Stimulated activated CD4-positive, alpha-beta T cell treated with anti-CD3 and anti-CD28 coated beads, Interleukin-2, amount 100 ng/mL, for 4 hours (primary cell): ENCODE results near the gene DNAJC4.

Source experiments
- DNase-seq: peaks from one replicate; pipeline ENCODE4 v3.0.0-alpha.2; 2020; ENCODE audit warnings: low read depth

The DNAJC4 gene

DNA sequence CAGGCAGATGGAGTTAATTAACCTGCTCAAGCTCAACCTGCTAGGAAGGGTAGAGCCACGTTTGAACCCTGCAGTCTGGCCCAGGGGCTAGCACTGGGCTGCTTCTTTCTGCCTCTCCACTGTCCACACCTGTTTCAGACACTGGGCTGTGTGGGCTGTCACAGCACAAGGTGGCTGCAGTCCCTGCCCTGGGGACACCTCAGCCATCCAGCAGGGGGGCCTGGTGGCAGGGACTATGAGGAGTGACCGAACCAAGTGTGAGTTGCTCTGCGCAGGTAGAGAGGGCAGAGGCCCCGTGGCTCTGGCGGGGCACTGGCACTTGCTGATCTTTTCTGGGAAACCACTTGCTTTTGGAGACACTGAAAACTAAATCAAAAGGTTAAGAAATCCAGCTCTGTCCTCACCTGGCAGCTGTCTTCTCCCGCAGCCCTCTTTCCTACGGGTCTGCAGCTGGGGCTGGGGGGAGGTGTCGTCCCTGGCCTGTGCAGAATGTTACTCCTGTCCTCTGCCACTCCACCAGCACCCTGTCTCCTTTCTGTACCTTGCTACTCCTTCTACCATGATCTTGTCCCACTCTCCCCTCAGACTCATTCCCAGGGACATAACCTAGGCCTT lies 48.3 kb downstream of the DNAJC4 start:
- DNase-seq, result no peak

DNA sequence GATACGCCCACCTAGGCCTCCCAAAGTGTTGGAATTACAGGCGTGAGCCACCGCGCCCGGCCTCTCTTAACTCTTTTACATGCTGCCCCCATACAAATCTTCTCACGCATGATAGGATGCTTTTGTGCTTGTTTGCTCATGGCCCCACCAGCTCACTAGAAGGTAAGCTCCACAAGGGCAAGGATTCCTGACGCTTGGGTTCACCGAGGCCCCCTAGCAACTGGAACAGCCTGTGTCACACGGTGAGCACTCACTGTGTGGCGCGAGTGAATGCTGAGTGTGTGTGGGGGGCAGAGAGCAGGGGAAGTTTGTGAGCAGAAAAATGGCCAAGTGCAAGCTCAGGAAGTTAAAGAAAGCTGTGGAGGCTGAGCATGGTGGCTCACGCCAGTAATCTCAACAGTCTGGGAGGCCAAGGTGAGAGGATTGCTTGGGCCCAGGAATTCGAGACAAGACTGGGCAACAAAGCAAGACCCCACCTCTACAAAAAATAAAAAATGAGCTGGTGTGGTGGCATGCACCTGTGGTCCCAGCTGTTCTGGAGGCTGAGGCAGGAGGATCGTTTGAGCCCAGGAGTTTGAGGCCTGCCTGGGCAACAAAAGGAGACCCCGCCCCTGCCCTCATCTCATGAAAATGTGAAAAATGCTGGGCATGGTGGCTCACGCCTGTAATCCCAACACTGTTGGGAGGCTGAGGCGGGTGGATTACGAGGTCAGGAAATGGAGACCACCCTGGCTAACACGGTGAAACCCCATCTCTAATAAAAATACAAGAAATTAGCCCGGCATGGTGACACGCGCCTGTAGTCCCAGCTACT lies 51.8 kb downstream of the DNAJC4 start:
- no peak for DNase-seq

DNA sequence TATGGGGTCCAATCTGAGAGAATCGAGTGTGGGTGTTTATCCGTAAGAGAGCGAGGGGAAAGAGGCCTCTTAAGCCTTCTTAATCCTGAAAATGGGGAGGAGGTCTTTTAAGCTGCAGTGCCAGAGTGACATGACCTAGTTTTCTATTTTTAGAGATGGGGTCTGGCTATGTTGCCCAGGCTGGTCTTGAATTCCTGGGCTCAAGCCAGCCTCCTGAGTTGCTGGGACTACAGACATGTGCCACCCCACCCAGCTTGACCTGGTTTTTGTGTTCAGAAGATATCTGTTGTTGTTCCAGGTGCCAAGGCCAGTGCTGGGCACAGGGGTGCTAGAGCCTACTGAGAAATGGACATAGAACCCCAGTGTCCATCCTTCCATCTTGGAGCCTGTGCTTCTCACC lies 52.7 kb downstream of the DNAJC4 start:
- no peak for DNase-seq
